Measurements from ENCODE around the gene ANO4. TPM values are rescaled to one million over a fixed set of nuclear protein-coding genes. Genes with fewer than 3 reads are reported as not detected.
"Not testable (repeated sequence)": the region's sequence is repeated elsewhere in the genome, so short reads cannot be mapped to it uniquely, and the experiment has no call there.

ANO4 gene
- total RNA-seq, 1 donor from 2014 or later, result not detected

- DNase-seq (ENCODE audit: low spot score), result no peak
- Mint-ChIP-seq H3K27ac (no peak overlapping the region), H3K36me3 (ENCODE audit: low read depth) (no peaks in the 10 kb centered on the region)
These were observed 177.5 kb downstream of the ANO4 start for GRCh38 chr12:100972121-100972520.

GRCh38 chr12:100974341-100974740, 179.8 kb downstream of the ANO4 start:
- intact Hi-C loops (cut with micrococcal nuclease), result no loop called here
- Mint-ChIP-seq H3K9me3 (no peaks in the 10 kb centered on the region), H3K27ac (no peak overlapping the region), H3K27me3 (ENCODE audit: insufficient read depth) (no peaks in the 10 kb centered on the region), H3K36me3 (ENCODE audit: low read depth) (no peaks in the 10 kb centered on the region), H3K4me3 (no peak overlapping the region), H3K4me1 (ENCODE audit: low read depth) (no peaks in the 10 kb centered on the region)
- no peak for DNase-seq (ENCODE audit: low spot score)

More at GRCh38 chr12:100972121-100972520, 177.5 kb downstream of the ANO4 start:
- Mint-ChIP-seq H3K4me1 (ENCODE audit: low read depth) (no peaks in the 10 kb centered on the region), H3K4me3 (no peak overlapping the region), H3K27me3 (ENCODE audit: insufficient read depth) (no peaks in the 10 kb centered on the region), H3K9me3 (no peaks in the 10 kb centered on the region)
- intact Hi-C loops (cut with micrococcal nuclease), result no loop called here

DNA sequence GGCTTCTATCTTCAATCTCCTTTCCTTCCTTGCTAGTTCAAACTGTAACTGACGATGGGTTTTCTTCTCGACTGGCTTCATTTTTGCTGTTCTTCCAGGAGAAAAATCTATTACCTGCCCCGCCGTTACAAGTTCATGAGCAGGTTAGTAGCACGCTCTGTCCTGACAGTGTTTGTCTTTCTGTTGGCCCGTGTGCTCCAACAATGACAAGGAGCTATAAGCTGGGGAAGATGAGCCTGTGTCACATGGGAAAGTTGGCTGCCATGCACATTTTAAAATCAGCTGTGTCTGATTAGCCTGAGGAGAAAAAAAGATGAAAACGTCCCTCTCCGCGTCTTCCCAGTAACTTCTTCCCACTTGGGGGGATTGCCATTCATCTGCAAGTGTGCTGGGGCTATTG, 180.2 kb downstream of the ANO4 start:
- H3K4me1 Mint-ChIP-seq (ENCODE audit: low read depth), result no peaks in the 10 kb centered on the region
- H3K27ac Mint-ChIP-seq, result no peak overlapping the region
- H3K9me3 Mint-ChIP-seq, result no peaks in the 10 kb centered on the region
- no peaks in the 10 kb centered on the region for H3K27me3 Mint-ChIP-seq (ENCODE audit: insufficient read depth)
- no peak for DNase-seq (ENCODE audit: low spot score)
- intact Hi-C loops (cut with micrococcal nuclease), result no loop called here
- H3K36me3 Mint-ChIP-seq (ENCODE audit: low read depth), result no peaks in the 10 kb centered on the region
- H3K4me3 Mint-ChIP-seq, result no peak overlapping the region

GRCh38 chr12:100976735-100977134, 182.2 kb downstream of the ANO4 start:
- Mint-ChIP-seq H3K4me1 (ENCODE audit: low read depth) (no peaks in the 10 kb centered on the region), H3K27me3 (ENCODE audit: insufficient read depth) (no peaks in the 10 kb centered on the region), H3K27ac (no peak overlapping the region), H3K36me3 (ENCODE audit: low read depth) (no peaks in the 10 kb centered on the region), H3K9me3 (no peaks in the 10 kb centered on the region), H3K4me3 (no peak overlapping the region)
- no peak for DNase-seq (ENCODE audit: low spot score)
- intact Hi-C loops (cut with micrococcal nuclease), result no loop called here

DNA sequence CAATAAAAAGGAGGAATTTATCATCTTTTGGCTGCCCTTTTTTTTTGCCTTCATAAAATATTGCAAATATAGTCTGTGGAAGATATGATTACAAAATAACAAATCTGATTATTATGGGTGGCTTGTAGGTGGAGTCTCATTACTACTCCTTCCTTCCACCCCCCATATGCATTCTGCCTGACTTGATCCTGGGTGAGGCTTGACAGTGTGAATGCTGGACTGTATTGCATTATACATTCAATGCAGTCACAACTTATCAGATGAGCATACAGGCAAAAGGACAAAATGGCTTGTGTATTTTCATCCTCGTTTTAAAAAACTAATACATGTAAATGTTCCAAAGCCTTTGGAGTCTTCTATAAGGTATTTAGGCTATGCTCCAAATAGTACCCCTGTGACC, 186.3 kb downstream of the ANO4 start:
- DNase-seq (ENCODE audit: low spot score), result no peak
- Mint-ChIP-seq H3K27me3 (ENCODE audit: insufficient read depth) (peaks cover 3% of the 10 kb centered on the region), H3K27ac (no peak overlapping the region), H3K9me3 (no peaks in the 10 kb centered on the region), H3K36me3 (ENCODE audit: low read depth) (no peaks in the 10 kb centered on the region), H3K4me3 (no peak overlapping the region), H3K4me1 (ENCODE audit: low read depth) (no peaks in the 10 kb centered on the region)
- intact Hi-C loops (cut with micrococcal nuclease), result no loop called here

DNA sequence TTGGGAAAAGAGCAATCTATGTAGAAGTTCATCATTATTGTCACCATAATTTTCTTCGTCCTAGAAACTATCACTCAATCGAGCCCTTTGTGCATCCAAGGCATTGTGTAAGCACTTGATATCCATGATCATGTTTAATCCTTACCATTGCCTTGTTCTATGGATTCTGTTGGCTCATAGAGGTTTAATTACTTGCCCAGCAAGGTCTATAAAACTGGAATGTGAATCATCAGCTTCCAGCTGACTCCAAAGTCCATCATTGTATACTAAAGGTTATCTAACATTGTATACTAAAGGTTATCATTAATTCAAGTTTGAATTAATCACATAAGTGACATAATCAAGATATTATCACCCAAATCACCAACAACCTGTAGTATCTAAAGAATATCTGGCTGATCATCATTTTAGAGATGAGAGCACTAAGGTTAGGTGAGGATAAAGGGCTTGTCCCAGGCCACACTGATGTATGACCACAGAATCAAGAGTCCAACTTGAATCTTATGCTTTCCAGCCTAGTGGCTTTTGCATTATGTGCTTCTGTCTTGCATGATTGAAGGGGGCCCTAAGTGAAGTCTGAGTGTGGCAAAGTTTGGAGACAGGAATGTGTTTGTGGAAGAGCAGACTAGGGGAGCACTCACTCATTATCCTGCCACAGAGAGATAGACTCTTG, 188.1 kb downstream of the ANO4 start:
- Mint-ChIP-seq H3K27ac (no peak overlapping the region), H3K27me3 (ENCODE audit: insufficient read depth) (peaks cover 3% of the 10 kb centered on the region), H3K36me3 (ENCODE audit: low read depth) (no peaks in the 10 kb centered on the region), H3K4me3 (no peak overlapping the region), H3K4me1 (ENCODE audit: low read depth) (no peaks in the 10 kb centered on the region), H3K9me3 (no peaks in the 10 kb centered on the region)
- DNase-seq (ENCODE audit: low spot score), result no peak
- intact Hi-C loops (cut with micrococcal nuclease), result no loop called here

DNA sequence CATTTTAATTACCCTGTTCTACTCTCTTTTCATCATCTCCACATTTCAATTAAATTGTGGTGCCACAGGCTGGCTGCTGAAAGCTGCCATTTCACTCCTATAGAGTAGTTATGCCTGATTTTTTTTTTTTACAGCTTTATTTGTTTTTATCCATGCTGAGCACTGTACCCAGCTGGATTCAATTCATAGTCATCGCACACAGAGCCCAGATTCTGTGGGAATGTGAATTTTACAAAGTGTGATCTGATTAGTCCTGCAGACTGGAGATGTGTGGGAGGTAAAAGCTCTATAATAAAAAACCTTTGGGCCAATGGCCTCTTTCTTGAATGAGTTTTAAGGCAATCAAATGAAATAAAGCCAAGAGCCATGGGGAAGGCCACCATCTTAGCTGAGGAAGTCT, 190.2 kb downstream of the ANO4 start:
- peaks cover 3% of the 10 kb centered on the region for H3K27me3 Mint-ChIP-seq (ENCODE audit: insufficient read depth)
- H3K9me3 Mint-ChIP-seq, result peaks cover 5% of the 10 kb centered on the region
- no peak overlapping the region for H3K27ac Mint-ChIP-seq
- intact Hi-C loops (cut with micrococcal nuclease), result no loop called here
- DNase-seq (ENCODE audit: low spot score), result no peak
- no peak overlapping the region for H3K4me3 Mint-ChIP-seq
- no peaks in the 10 kb centered on the region for H3K36me3 Mint-ChIP-seq (ENCODE audit: low read depth)
- H3K4me1 Mint-ChIP-seq (ENCODE audit: low read depth), result peaks cover 6% of the 10 kb centered on the region

DNA sequence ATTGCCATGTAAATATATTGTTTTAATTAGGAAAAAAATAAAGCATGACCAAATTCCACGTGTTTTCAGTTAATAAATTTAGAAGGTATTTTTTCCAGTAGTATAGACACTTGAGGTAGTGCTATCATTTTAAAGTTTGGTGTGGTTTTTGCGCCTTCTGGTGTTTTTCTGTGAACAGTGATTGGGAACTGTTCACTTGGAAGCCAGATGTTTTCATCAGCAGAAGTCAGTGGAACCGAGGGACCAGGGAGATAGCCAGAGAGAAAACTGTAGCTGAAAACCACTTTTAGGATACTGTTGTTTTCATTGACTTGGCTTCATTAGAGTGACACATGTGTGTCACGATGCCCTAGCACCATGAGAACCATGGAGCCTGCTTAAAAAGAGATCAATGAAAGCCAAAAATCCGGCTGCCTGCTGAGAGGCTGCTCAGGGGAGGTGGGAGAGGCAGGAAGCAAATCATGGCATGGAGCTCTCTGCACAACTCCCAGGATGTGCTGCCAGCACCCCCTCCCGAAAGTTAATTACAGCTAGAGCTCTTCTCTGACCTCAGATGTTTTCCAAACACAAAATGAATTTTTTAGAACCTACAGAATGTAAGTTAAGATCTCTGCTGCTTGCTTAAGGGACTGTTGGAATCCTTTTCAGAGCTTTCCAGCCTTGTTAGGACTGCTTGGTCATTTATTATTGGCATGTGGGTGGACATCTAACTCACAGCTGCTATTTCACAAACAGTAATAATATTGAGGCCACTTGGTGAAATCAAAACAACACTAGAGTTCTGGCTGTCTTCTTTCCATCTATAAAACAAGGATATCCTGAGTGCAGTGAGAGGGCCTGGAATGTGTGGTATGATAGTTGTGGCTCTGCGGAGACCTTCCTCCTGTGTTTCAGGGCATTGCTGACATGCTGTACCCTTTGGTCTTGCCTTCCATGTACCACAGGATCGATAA, 192.3 kb downstream of the ANO4 start:
- Mint-ChIP-seq H3K36me3 (ENCODE audit: low read depth) (no peaks in the 10 kb centered on the region), H3K9me3 (peaks cover 7% of the 10 kb centered on the region), H3K4me1 (ENCODE audit: low read depth) (peaks cover 6% of the 10 kb centered on the region), H3K27me3 (ENCODE audit: insufficient read depth) (peaks cover 5% of the 10 kb centered on the region), H3K4me3 (no peak overlapping the region), H3K27ac (no peak overlapping the region)
- DNase-seq (ENCODE audit: low spot score), result no peak
- intact Hi-C loops (cut with micrococcal nuclease), result no loop called here

DNA sequence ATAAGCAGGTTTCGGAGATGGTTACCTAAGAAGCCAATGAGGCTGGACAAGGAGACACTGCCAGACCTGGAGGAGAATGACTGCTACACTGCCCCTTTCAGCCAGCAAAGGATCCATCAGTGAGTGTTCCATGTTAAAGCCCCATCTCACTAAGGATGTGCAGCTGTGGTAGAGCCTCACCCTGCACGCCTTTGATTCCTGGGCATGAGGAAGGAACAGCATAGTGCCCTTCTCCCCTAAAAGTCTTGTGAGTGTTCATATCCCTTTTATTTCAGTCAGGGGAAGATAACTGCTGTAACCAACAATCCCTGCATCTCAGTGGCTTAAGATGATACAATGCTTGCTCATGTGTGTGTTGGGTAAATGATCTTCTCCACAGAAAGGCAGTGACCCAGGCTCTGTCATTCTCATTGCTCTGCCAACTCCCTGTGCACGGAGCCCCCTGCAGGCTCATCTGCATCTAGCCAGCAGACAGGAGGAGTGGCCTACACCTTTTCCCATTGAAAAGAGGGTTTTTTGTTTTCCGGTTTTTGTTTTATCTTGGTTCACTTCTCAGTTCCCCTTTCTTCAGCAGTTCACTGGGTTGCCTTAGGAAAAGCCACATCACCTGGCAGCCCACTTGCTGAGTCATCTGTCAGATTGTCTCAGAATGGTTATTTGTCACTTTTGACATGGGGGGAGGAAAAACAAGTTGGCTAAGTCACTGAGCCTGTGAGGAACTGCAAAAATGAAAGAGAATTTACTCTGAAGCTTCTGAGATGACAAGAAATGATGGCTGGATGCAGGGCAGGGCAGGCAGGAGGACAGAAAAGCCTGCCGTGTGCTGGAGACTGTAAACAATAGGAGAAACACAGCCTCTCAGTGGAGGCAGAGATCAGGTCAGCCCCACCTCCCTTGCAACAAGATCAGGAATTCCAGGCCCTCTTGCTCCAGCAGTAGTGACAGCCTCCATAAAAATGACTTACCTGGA, 193.3 kb downstream of the ANO4 start:
- peaks cover 7% of the 10 kb centered on the region for H3K9me3 Mint-ChIP-seq
- H3K4me1 Mint-ChIP-seq (ENCODE audit: low read depth), result peaks cover 6% of the 10 kb centered on the region
- no peaks in the 10 kb centered on the region for H3K36me3 Mint-ChIP-seq (ENCODE audit: low read depth)
- intact Hi-C loops (cut with micrococcal nuclease), result no loop called here
- H3K27me3 Mint-ChIP-seq (ENCODE audit: insufficient read depth), result peaks cover 5% of the 10 kb centered on the region
- no peak overlapping the region for H3K4me3 Mint-ChIP-seq
- peak; percentile 1 for DNase-seq (ENCODE audit: low spot score)
- peak overlapping the region; percentile 47 for H3K27ac Mint-ChIP-seq

DNA sequence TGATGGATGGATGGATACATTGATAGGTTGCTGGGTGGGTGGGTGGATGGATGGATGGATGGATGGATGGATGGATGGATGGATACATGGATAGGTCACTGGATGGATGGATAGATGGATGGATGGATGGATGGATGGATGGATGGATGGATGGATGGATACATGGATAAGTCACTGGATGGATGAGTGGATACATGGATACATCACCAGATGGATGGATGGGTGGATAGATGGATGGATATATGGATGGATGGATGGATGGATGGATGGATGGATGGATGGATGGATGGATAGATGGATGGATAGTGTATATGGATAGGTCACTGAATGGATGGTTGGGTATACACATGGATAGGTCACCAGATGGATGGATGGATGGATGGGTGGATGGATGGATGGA, 194.9 kb downstream of the ANO4 start:
- H3K4me1 Mint-ChIP-seq (ENCODE audit: low read depth); H3K9me3 Mint-ChIP-seq; intact Hi-C loops (cut with micrococcal nuclease); H3K27ac Mint-ChIP-seq; H3K36me3 Mint-ChIP-seq (ENCODE audit: low read depth); DNase-seq (ENCODE audit: low spot score); H3K27me3 Mint-ChIP-seq (ENCODE audit: insufficient read depth); H3K4me3 Mint-ChIP-seq: not testable (repeated sequence)

DNA sequence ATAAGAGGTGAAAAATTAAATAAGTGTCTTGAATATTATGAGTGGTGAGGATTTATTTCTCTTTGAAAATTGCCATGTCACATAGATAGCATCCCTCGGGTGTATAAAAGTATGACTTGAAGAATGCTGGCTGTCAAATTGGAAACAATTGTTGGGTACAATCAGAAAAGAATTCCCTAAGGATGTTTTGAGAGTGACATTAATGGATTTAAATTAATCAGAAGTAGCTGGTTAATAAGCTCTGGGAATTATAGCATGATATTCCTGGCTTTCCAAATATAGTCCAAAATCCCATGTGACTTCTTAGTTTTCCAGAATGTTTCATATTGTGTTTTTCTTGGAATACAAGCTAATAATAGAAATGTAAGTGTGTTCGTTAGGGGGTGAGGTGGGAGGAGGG, 196.5 kb downstream of the ANO4 start:
- no peaks in the 10 kb centered on the region for H3K36me3 Mint-ChIP-seq (ENCODE audit: low read depth)
- H3K9me3 Mint-ChIP-seq, result peaks cover 7% of the 10 kb centered on the region
- H3K4me1 Mint-ChIP-seq (ENCODE audit: low read depth), result peaks cover 6% of the 10 kb centered on the region
- peaks cover 2% of the 10 kb centered on the region for H3K27me3 Mint-ChIP-seq (ENCODE audit: insufficient read depth)
- intact Hi-C loops (cut with micrococcal nuclease), result no loop called here
- H3K27ac Mint-ChIP-seq, result no peak overlapping the region
- no peak overlapping the region for H3K4me3 Mint-ChIP-seq
- DNase-seq (ENCODE audit: low spot score), result no peak

DNA sequence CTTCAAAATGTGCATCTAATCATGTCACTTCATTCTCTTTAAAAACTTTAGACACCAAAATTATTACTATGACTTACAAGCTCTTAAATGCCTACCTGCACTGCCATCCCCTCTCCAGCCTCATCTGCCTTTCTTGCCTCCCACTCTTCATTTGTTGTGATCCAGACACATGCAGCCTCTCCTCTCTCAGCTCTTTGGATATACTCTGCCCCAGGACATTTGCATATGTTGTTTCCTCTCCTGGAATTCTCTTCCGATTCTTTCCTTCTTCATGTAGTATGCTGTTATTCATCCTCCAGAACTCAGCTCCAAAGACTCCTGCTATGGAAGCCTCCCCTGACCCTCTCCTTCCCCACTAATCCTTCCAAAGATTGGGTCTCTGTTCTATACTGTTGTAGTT, 197.6 kb downstream of the ANO4 start:
- no peak overlapping the region for H3K27ac Mint-ChIP-seq
- peaks cover 6% of the 10 kb centered on the region for H3K4me1 Mint-ChIP-seq (ENCODE audit: low read depth)
- no peak overlapping the region for H3K4me3 Mint-ChIP-seq

More for the DNA sequence above, 197.6 kb downstream of the ANO4 start:
- Mint-ChIP-seq H3K36me3 (ENCODE audit: low read depth) (no peaks in the 10 kb centered on the region), H3K27me3 (ENCODE audit: insufficient read depth) (peaks cover 2% of the 10 kb centered on the region), H3K9me3 (peaks cover 7% of the 10 kb centered on the region)
- intact Hi-C loops (cut with micrococcal nuclease), result no loop called here
- DNase-seq (ENCODE audit: low spot score), result no peak

Measured in activated T-helper 1 cell treated with anti-CD3 and anti-CD28 coated beads, Interleukin-12 subunit alpha, Interleukin-12 subunit beta, Interleukin-2, Interleukin-4 antibody, amounts not matched to agents 30 ng/mL and 10 ng/mL and 1 ng/mL, durations not matched to agents 14 hours and 24 hours and 36 hours (primary cell).